GM19193 (cell line): ENCODE measurements around the gene SMTN.

Source experiments
- POLR2A ChIP-seq: IDR thresholded peaks from 4 replicates; pipeline ENCODE4 v1.6.1; 2011; ENCODE audit not compliant: insufficient read depth, insufficient read length; ENCODE audit errors: extremely low read depth

Gene SMTN

DNA sequence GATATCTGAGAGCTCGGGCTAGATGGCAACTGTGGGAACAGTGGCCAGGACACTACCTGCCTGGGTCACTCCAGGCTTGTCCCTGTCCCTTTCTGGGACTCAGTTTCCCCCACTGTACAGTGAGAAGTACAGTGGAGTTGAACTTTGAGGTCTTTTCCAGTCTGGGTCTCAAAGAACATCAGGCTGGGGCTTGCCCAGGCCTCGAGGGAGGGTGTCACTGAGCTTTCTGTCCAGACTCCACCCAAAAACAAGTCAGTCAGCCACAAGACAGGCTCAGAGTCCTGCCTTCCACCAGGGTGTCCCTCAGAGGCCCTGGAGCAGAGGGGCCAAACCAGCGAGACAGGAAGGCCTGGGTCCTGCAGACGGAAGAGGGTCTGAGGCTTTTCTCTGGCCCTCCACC, 61.2 kb downstream of the SMTN start:
- no peak for TF ChIP-seq POLR2A

GRCh38 chr22:31143038-31143437, 61.9 kb downstream of the SMTN start:
- TF ChIP-seq POLR2A: no peak

DNA sequence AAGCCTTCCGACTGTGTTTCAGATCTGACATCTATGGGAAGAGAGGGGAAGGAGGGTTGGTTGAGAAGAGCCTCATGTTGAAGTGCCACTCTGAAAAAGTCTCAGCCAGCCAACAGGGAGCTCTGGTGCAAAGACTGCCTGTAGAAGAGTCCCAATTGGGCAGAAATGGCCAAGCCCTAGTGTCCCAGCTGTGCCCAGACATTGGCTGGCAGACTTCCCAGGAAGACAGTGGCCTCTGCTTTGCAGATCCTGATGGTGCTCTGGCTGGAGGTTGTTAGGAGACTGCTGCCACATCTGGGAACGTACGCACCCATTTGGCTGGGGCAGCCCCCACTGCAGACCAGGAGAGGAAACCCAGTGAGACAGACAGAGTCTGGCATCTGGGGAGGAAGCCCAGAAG, 62.4 kb downstream of the SMTN start:
- no peak for TF ChIP-seq POLR2A

DNA sequence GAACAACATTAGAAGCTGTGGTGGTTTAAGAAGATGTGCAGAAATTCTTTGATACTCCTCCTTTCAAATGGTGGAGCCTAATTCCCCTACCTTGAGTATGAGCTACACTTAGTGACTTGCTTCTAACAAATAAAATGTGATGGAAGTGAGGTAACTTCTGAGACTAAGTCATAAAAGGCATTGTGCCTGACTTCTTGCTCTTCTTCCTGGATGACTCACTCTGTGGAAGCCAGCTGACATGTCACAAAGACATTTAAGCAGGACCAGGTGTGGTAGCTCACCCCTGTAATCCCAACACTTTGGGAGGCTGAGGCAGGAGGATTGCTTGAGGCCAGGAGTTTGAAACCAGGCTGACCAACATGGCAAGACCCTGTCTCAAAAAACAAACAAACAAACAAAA, 63.1 kb downstream of the SMTN start:
- no peak for TF ChIP-seq POLR2A

DNA sequence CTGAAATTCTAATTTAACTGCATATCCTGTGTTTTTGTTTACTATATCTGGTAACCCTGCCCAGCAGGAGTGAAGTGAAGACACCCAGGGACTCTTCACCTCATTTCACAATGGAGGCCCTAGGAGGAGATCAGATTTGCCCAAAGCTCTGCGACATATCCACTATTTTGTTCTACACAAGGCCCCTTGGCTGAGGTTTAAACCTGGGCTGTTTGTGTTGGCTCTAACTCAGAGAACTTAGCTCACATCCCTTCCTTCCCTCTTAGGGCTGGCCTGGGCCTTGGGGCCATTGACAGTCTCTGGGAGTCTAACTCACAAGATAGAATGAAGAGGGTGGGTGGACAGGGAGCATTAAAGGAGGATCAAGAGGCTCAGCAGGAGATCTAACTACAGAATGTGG, 67.4 kb downstream of the SMTN start:
- no peak for TF ChIP-seq POLR2A

DNA sequence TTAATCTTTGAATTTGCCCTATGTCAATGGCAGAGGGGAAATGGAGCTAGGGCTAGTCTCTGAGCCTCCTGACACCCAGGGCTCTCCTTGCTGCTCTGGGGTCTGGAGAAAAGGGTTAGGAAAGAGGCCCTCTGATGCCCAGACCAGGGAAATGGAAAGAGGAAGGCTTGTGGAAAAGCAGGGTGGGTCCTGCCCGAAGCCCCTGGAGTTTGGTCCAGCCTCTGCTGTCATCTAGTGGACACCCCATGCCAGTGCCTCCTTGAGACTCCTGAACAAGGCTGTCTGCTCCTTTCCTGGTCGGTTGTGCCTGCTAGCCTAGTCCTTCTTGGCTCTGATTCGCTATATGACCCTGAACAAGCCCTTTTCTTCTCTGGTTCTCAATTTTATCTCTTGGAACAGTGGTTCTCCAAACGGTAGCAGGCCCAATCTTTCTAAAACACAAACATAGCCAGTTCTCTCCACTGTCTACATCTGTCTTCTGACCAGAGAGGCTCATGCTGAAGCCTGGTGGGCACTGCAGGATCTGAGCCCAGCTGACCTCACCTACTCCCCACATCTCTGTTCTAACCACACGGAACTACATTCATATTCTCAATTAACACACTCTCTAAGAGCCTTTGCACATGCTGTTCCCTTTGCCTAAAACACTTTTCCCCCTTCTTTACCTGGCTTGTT, 68.0 kb downstream of the SMTN start:
- TF ChIP-seq POLR2A: no peak

DNA sequence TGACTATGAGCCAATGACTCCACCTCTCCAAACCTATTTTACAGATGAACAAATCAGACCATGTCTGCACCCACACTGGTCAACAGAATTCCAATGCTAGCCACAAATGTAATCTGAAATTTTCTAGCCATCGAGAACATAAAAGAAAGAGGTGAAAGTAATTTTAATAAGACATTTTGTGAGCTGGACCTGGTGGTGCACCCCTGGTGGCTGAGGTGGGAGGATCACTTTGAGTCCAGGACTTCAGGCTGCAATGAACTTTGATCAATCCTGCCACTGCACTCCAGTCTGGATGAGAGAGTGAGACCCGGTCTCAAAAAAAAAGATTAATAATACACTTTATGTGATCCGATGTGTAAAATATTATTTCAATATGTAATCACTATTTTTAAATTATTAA, 69.5 kb downstream of the SMTN start:
- TF ChIP-seq POLR2A: no peak

GRCh38 chr22:31151872-31152271, 70.8 kb downstream of the SMTN start:
- TF ChIP-seq POLR2A: no peak

- TF ChIP-seq POLR2A: no peak
Measured at GRCh38 chr22:31153357-31153756, 72.2 kb downstream of the SMTN start.
